WTC11 (cell line): ENCODE results near the gene QSOX2. TPM values are rescaled to one million over a fixed set of nuclear protein-coding genes. Genes with fewer than 3 reads are reported as not detected.

ENCODE experiments used
- ATAC-seq: fragments of 200-7000 bp; cut with Tn5 transposase; 2 replicates; pipeline ENCODE4 v1.10.0; 2021; ENCODE audit warnings: mild to moderate bottlenecking, moderate library complexity
- CTCF ChIA-PET: fragments of 300-600 bp; sonication (Branson Sonifier 250); formaldehyde crosslinking; loops from one replicate; lab custom pipeline; 2021; ENCODE audit warnings: antibody characterized with exemption; lab: Charles Lee
- POLR2A ChIA-PET: fragments of 350-600 bp; sonication (Branson Sonifier 250); formaldehyde crosslinking; loops from one replicate; lab custom pipeline; 2021; ENCODE audit warnings: antibody characterized with exemption; lab: Charles Lee
- DNase-seq: peaks from one replicate; pipeline ENCODE4 v3.0.0; 2021; ENCODE audit warnings: low spot score
- H3K27ac Mint-ChIP-seq: 2 replicates; pipeline ENCODE4 v1.8.0; 2021; ENCODE audit warnings: mixed read lengths
- H3K27me3 Mint-ChIP-seq: 2 replicates; pipeline ENCODE4 v1.8.0; 2021; ENCODE audit warnings: low read depth, mild to moderate bottlenecking, moderate library complexity, mixed read lengths
- H3K36me3 Mint-ChIP-seq: 2 replicates; pipeline ENCODE4 v1.8.0; 2021; ENCODE audit warnings: mixed read lengths
- H3K4me1 Mint-ChIP-seq: 2 replicates; pipeline ENCODE4 v1.8.0; 2022; ENCODE audit warnings: mixed read lengths
- H3K4me3 Mint-ChIP-seq: 2 replicates; pipeline ENCODE4 v1.8.0; 2021; ENCODE audit warnings: mild to moderate bottlenecking, moderate library complexity, mixed read lengths
- H3K9me3 Mint-ChIP-seq: 2 replicates; pipeline ENCODE4 v1.8.0; 2021; ENCODE audit warnings: mixed read lengths
- KAT7 ChIP-seq: sonication (generic); formaldehyde crosslinking; IDR thresholded peaks from 2 replicates; pipeline ENCODE4 v1.8.1; 2023; ENCODE audit warnings: missing genetic modification reagents, mild to moderate bottlenecking, borderline replicate concordance
- MXD4 ChIP-seq: fragments of 250-450 bp; sonication (Bioruptor Pico); IDR thresholded peaks from 2 replicates; pipeline ENCODE4 v1.8.0; 2021; ENCODE audit warnings: mild to moderate bottlenecking, moderate library complexity, borderline replicate concordance
- MYBL2 ChIP-seq: sonication (generic); formaldehyde crosslinking; IDR thresholded peaks from 2 replicates; pipeline ENCODE4 v1.8.1; 2023; ENCODE audit warnings: mild to moderate bottlenecking, moderate library complexity, missing genetic modification reagents
- NR1H2 ChIP-seq: sonication (generic); formaldehyde crosslinking; IDR thresholded peaks from 2 replicates; pipeline ENCODE4 v1.9.0; 2021; ENCODE audit warnings: mild to moderate bottlenecking, moderate library complexity, missing genetic modification reagents
- PRRX2 ChIP-seq: fragments of 250-450 bp; sonication (Bioruptor Pico); IDR thresholded peaks from 2 replicates; pipeline ENCODE4 v1.8.0; 2021; ENCODE audit warnings: mild to moderate bottlenecking
- TCF7 ChIP-seq: sonication (generic); formaldehyde crosslinking; IDR thresholded peaks from 2 replicates; pipeline ENCODE4 v1.8.0; 2022; ENCODE audit warnings: mild to moderate bottlenecking, low read depth, missing genetic modification reagents, moderate library complexity
- TEAD1 ChIP-seq: sonication (generic); formaldehyde crosslinking; IDR thresholded peaks from 2 replicates; pipeline ENCODE4 v1.8.0; 2022; ENCODE audit warnings: mild to moderate bottlenecking, missing genetic modification reagents
- TP53 ChIP-seq: sonication (generic); formaldehyde crosslinking; IDR thresholded peaks from 2 replicates; pipeline ENCODE4 v1.8.1; 2023; ENCODE audit warnings: mild to moderate bottlenecking, missing genetic modification reagents
- total RNA-seq: library from RNA; stranded (reverse); gene quantifications from 3 replicates; pipeline ENCODE4 v1.2.3, GENCODE V29; 2021
- TF ChIP-seq, protein P1 (sequence below): sonication (generic); formaldehyde crosslinking; IDR thresholded peaks from 2 replicates; pipeline ENCODE4 v1.8.0; 2023; ENCODE audit warnings: missing genetic modification reagents, mild to moderate bottlenecking, borderline replicate concordance
- TF ChIP-seq, protein P2 (sequence below): fragments of 250-450 bp; sonication (Bioruptor Pico); IDR thresholded peaks from 2 replicates; pipeline ENCODE4 v1.9.0; 2021; ENCODE audit warnings: mild to moderate bottlenecking
- TF ChIP-seq, protein P3 (sequence below): sonication (generic); formaldehyde crosslinking; IDR thresholded peaks from 2 replicates; pipeline ENCODE4 v1.8.0; 2022; ENCODE audit warnings: mild to moderate bottlenecking, missing genetic modification reagents
- TF ChIP-seq, protein P4 (sequence below): sonication (generic); formaldehyde crosslinking; IDR thresholded peaks from 2 replicates; pipeline ENCODE4 v1.8.1; 2023; ENCODE audit warnings: mild to moderate bottlenecking, missing genetic modification reagents

QSOX2 gene
- total RNA-seq, 1 experiment from 2014 or later, result 33.2 TPM

DNA sequence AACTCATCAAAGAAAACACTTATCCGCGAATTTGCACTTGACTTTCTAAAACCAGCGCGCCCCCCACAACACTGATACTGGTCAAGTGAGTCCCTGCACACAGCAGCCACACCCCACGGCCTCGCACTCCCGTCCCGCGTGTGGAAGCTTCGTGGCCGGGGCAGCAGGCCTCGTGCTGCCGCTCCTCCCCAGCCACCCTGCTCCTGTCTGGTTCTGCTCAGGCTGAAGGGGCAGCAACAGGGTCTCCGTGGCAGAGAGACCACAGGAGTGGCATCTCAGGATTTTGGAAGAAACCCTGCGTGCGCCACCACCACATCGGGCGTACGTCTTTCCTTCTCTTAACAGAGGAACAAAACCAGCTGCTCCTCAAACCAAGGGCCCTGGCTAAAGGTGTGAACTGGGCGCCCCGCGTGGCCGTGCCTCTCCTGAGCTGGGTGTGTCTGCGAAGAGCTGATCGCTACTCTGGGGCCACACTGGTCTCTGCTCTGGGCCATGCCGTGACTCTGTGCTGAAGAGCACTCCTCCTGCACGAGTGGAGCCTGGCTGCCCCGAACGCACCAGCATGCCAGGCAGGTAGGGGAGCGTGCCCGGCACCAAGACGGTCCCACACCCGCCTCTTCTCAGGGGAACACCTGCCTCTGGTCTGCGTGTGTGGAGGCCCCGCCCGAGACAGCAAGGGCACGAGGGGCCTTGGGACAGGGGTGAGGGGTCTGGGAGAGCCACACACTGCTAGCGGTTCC is 23.3 kb downstream of the QSOX2 start (continued):
- TF ChIP-seq MXD4, result no peak
- no peak for TF ChIP-seq TEAD1 (CRISPR knock-in tag)
- TF ChIP-seq, protein P1, sequence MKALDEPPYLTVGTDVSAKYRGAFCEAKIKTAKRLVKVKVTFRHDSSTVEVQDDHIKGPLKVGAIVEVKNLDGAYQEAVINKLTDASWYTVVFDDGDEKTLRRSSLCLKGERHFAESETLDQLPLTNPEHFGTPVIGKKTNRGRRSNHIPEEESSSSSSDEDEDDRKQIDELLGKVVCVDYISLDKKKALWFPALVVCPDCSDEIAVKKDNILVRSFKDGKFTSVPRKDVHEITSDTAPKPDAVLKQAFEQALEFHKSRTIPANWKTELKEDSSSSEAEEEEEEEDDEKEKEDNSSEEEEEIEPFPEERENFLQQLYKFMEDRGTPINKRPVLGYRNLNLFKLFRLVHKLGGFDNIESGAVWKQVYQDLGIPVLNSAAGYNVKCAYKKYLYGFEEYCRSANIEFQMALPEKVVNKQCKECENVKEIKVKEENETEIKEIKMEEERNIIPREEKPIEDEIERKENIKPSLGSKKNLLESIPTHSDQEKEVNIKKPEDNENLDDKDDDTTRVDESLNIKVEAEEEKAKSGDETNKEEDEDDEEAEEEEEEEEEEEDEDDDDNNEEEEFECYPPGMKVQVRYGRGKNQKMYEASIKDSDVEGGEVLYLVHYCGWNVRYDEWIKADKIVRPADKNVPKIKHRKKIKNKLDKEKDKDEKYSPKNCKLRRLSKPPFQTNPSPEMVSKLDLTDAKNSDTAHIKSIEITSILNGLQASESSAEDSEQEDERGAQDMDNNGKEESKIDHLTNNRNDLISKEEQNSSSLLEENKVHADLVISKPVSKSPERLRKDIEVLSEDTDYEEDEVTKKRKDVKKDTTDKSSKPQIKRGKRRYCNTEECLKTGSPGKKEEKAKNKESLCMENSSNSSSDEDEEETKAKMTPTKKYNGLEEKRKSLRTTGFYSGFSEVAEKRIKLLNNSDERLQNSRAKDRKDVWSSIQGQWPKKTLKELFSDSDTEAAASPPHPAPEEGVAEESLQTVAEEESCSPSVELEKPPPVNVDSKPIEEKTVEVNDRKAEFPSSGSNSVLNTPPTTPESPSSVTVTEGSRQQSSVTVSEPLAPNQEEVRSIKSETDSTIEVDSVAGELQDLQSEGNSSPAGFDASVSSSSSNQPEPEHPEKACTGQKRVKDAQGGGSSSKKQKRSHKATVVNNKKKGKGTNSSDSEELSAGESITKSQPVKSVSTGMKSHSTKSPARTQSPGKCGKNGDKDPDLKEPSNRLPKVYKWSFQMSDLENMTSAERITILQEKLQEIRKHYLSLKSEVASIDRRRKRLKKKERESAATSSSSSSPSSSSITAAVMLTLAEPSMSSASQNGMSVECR (CRISPR knock-in tag), result no peak
- no peak for TF ChIP-seq TCF7 (CRISPR knock-in tag)
- TF ChIP-seq, protein P2, sequence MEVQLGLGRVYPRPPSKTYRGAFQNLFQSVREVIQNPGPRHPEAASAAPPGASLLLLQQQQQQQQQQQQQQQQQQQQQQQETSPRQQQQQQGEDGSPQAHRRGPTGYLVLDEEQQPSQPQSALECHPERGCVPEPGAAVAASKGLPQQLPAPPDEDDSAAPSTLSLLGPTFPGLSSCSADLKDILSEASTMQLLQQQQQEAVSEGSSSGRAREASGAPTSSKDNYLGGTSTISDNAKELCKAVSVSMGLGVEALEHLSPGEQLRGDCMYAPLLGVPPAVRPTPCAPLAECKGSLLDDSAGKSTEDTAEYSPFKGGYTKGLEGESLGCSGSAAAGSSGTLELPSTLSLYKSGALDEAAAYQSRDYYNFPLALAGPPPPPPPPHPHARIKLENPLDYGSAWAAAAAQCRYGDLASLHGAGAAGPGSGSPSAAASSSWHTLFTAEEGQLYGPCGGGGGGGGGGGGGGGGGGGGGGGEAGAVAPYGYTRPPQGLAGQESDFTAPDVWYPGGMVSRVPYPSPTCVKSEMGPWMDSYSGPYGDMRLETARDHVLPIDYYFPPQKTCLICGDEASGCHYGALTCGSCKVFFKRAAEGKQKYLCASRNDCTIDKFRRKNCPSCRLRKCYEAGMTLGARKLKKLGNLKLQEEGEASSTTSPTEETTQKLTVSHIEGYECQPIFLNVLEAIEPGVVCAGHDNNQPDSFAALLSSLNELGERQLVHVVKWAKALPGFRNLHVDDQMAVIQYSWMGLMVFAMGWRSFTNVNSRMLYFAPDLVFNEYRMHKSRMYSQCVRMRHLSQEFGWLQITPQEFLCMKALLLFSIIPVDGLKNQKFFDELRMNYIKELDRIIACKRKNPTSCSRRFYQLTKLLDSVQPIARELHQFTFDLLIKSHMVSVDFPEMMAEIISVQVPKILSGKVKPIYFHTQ (CRISPR knock-in tag), result no peak
- TF ChIP-seq, protein P3, sequence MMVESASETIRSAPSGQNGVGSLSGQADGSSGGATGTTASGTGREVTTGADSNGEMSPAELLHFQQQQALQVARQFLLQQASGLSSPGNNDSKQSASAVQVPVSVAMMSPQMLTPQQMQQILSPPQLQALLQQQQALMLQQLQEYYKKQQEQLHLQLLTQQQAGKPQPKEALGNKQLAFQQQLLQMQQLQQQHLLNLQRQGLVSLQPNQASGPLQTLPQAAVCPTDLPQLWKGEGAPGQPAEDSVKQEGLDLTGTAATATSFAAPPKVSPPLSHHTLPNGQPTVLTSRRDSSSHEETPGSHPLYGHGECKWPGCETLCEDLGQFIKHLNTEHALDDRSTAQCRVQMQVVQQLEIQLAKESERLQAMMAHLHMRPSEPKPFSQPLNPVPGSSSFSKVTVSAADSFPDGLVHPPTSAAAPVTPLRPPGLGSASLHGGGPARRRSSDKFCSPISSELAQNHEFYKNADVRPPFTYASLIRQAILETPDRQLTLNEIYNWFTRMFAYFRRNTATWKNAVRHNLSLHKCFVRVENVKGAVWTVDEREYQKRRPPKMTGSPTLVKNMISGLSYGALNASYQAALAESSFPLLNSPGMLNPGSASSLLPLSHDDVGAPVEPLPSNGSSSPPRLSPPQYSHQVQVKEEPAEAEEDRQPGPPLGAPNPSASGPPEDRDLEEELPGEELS (CRISPR knock-in tag), result no peak
- TF ChIP-seq, protein P4, sequence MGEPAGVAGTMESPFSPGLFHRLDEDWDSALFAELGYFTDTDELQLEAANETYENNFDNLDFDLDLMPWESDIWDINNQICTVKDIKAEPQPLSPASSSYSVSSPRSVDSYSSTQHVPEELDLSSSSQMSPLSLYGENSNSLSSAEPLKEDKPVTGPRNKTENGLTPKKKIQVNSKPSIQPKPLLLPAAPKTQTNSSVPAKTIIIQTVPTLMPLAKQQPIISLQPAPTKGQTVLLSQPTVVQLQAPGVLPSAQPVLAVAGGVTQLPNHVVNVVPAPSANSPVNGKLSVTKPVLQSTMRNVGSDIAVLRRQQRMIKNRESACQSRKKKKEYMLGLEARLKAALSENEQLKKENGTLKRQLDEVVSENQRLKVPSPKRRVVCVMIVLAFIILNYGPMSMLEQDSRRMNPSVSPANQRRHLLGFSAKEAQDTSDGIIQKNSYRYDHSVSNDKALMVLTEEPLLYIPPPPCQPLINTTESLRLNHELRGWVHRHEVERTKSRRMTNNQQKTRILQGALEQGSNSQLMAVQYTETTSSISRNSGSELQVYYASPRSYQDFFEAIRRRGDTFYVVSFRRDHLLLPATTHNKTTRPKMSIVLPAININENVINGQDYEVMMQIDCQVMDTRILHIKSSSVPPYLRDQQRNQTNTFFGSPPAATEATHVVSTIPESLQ (CRISPR knock-in tag), result no peak
- no peak for TF ChIP-seq KAT7 (CRISPR knock-in tag)

DNA sequence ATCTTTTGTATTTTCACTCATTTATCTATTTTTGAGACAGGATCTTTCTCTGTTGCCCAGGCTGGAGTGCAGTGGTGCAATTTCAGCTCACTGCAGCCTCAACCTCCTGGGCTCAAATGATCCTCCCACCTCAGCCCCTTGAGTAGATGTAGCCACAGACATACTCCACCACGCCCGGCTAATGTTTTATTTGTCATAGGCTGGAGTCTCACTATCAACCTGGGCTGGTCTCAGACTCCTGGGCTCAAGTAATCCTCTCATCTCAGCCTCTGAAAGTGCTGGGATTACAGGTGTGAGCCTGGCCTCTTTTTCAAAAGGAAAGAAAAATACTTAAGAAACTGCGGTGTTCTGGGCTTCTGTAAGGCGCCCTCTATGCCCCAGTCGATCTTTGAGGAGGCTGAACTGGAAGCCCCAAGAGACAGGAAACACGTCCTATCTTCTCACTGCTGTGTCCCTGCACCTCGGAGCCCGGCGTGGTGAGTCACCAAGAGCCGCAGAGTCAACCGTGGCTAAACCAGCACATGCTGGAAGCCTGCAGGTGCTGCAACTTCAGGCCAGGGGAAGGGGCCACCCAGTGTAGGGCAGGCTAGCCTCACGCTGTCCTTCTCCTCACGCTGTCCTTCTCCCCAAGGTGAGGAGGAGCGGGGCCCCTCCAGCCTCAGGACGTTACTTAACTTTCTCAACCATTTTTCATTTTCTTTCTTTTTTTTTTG is 25.4 kb downstream of the QSOX2 start:
- ATAC-seq (no peak), DNase-seq (no peak)
- H3K4me1 Mint-ChIP-seq, result peaks cover 2% of the 10 kb centered on the region; the same call in 1 of the 2 replicates
- POLR2A ChIA-PET, result no interaction called here
- CTCF ChIA-PET, result interaction anchor here (2.1 kb wide), 1 partner anchor 50 kb away, joined by 14 read pairs; no protein-coding TSS in a partner anchor
- no peaks in the 10 kb centered on the region for H3K9me3 Mint-ChIP-seq
- H3K27ac Mint-ChIP-seq, result 0 out of 2 replicates have a peak overlapping the region, but pooled peaks have one; percentile 45
- H3K36me3 Mint-ChIP-seq, result peaks cover 25% of the 10 kb centered on the region
- TF ChIP-seq MYBL2 (CRISPR knock-in tag) (no peak), PRRX2 (CRISPR knock-in tag) (no peak), NR1H2 (CRISPR knock-in tag) (no peak), TP53 (CRISPR knock-in tag) (no peak)
- no peak overlapping the region for H3K4me3 Mint-ChIP-seq
- no peaks in the 10 kb centered on the region for H3K27me3 Mint-ChIP-seq
